HG03025 (cell line): ENCODE results near the gene GSE1.

Experiments used
- ATAC-seq: cut with Tn5 transposase; IDR thresholded peaks from one replicate; pipeline ENCODE4 v1.9.1; 2021; ENCODE audit warnings: mild to moderate bottlenecking, moderate library complexity; ENCODE audit not compliant: unreplicated experiment, low FRiP score

GSE1 gene

GRCh38 chr16:85616607-85617321 is 3.6 kb downstream of the GSE1 start:
- ATAC-seq: no peak

GRCh38 chr16:85617948-85618347 is 4.8 kb downstream of the GSE1 start:
- no peak for ATAC-seq

GRCh38 chr16:85618521-85618920 is 5.4 kb downstream of the GSE1 start:
- no peak for ATAC-seq

- no peak for ATAC-seq
Observed at GRCh38 chr16:85619101-85619891, 6.2 kb downstream of the GSE1 start.

- no peak for ATAC-seq
Observed at GRCh38 chr16:85620374-85620773, 7.3 kb downstream of the GSE1 start.

- no peak for ATAC-seq
Observed at GRCh38 chr16:85621698-85622428, 8.7 kb downstream of the GSE1 start.

- no peak for ATAC-seq
Observed at GRCh38 chr16:85622683-85623082, 9.6 kb downstream of the GSE1 start.

GRCh38 chr16:85623250-85623649 is 10.1 kb downstream of the GSE1 start:
- no peak for ATAC-seq

- no peak for ATAC-seq
Observed at GRCh38 chr16:85623997-85624601, 11.0 kb downstream of the GSE1 start.

GRCh38 chr16:85624646-85625045 is 11.5 kb downstream of the GSE1 start:
- ATAC-seq: no peak

- ATAC-seq: no peak
Observed at GRCh38 chr16:85625053-85625452, 11.9 kb downstream of the GSE1 start.

GRCh38 chr16:85625485-85626117 is 12.5 kb downstream of the GSE1 start:
- no peak for ATAC-seq

- ATAC-seq: no peak
Observed at GRCh38 chr16:85626191-85626981, 13.3 kb downstream of the GSE1 start.

- ATAC-seq: no peak
Observed at GRCh38 chr16:85627089-85627488, 14.0 kb downstream of the GSE1 start.

- ATAC-seq: no peak
Observed at GRCh38 chr16:85627526-85628264, 14.6 kb downstream of the GSE1 start.

GRCh38 chr16:85628265-85628556 is 15.1 kb downstream of the GSE1 start:
- no peak for ATAC-seq

- ATAC-seq: no peak
Observed at GRCh38 chr16:85628645-85629044, 15.5 kb downstream of the GSE1 start.

- no peak for ATAC-seq
Observed at GRCh38 chr16:85629326-85629725, 16.2 kb downstream of the GSE1 start.

- ATAC-seq: no peak
Observed at GRCh38 chr16:85629853-85630252, 16.7 kb downstream of the GSE1 start.
